NCI-H526 (cell line): ENCODE results near the gene C17orf58.
"Not testable (repeated sequence)": the region's sequence is repeated elsewhere in the genome, so short reads cannot be mapped to it uniquely, and the experiment has no call there.

Experiments
- DNase-seq, 2 experiments: peaks; one replicate each; lab custom pipeline; 2025; lab: John Stamatoyannopoulos, UW

Gene C17orf58

DNA sequence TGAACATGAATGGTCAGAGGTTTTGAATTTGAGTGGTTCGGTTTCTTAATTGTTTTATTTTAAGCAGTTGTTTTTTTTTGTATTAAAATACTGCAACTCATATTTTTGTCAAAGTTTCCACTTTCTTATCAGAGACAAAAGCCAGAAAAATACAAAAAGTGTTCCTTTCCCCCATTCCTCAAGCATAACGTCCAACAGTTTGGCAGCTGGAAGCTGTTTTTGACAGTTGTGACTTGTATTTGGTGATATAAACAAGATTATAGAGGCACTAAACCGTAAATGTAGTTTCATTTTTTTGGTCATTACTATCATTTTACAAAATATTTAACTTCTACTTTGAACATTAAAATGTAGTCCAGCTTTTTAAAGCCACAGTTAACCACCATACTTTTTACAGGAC lies 36.0 kb downstream of the C17orf58 start:
- not testable (repeated sequence) for DNase-seq

DNA sequence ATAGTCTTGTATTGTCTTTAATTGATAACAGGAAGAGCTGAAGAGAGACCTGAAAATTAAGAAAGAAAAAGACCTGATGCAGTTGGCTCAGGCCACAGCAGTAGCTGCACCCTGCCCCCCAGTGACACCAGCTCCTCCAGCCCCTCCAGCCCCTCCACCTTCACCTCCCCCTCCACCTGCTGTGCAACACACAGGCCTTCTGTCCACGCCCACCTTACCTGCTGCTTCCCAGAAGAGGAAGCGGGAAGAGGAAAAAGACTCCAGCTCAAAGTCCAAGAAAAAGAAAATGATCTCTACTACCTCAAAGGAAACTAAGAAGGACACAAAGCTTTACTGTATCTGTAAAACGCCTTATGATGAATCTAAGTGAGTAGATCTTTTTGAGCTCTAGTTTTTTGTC lies 36.8 kb downstream of the C17orf58 start:
- no peak for DNase-seq

DNA sequence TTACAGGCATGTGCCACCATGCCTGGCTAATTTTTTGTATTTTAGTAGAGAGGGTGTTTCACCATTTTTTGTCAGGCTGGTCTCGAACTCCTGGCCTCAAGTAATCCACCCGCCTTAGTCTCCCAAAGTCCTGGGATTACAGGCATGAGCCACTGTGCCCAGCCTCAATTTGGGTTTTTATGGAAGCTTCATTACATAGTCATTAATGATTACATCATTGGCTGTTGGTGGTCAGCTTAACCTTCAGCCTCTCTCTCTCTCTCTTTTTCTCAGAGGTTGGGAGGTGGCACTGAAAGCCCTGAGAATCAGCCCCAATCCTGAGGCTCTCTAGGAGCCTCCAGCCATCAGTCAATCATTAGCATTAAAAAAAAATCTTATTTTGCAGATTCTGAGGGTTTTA lies 45.3 kb downstream of the C17orf58 start:
- no peak for DNase-seq

GRCh38 chr17:67947325-67947813 lies 48.9 kb downstream of the C17orf58 start:
- DNase-seq = no peak

GRCh38 chr17:67946513-67946912 lies 49.8 kb downstream of the C17orf58 start:
- DNase-seq = no peak

DNA sequence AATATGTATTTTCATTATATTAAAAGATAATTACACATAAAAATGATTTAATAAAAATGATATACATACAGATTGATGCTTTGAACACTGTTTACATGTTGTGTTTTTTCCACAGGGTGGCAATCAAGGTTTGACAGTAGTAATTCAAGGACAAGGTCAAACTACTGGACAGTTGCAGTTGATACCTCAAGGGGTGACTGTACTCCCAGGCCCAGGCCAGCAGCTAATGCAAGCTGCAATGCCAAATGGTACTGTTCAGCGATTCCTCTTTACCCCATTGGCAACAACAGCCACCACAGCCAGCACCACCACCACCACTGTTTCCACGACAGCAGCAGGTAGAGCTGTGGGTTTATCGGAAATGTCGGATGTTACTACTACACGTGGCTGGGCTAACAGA lies 52.2 kb downstream of the C17orf58 start:
- no peak for DNase-seq

GRCh38 chr17:67942810-67943209 lies 53.5 kb downstream of the C17orf58 start:
- peak; percentile 8 to 20 for DNase-seq
